ENCODE data around the gene MED12L.
"Not testable (repeated sequence)": the region's sequence is repeated elsewhere in the genome, so short reads cannot be mapped to it uniquely, and the experiment has no call there.

The MED12L gene

DNA sequence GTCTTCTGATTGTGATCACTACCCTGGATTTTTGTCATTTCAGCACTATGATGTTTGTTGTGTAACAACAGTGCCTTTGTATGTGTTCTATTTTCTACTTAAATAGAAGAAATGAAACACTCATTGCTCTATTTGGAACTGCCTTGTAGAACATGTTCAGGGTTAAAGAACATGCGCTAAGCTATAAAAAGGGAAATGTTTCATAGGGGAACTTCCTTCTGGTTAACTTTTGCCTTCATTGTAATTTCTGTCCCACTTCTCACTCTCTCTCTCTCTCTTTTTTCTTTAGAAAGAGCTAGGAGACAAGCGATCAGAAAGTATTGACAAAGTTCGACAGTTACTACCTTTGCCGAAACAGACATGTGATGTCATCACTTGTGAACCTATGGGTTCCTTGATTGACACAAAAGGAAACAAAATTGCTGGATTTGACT, 299.3 kb downstream of the MED12L start, which contains the start of gene P2RY12:
P2RY12 (minus strand) TSS at position 13 of the 434 bp plus-strand sequence. CDS start 45,908 bp downstream, outside the sequence.
- no peak within 1 kb of the TSS for H3K4me3 ChIP-seq (ENCODE audit: low read length)
- no peaks in the 10 kb centered on the region for H3K36me3 ChIP-seq (ENCODE audit: control insufficient read depth, insufficient read depth, low read length)
- no peak for DNase-seq (ENCODE audit: low read depth, low spot score)
- no peaks in the 10 kb centered on the region for H3K4me1 ChIP-seq (ENCODE audit: control insufficient read depth, insufficient read depth, low read length)
- no peaks in the 10 kb centered on the region for H3K9me3 ChIP-seq (ENCODE audit: control insufficient read depth, insufficient read depth, low read length)
- no peak within 1 kb of the TSS for H3K27ac ChIP-seq (ENCODE audit: low read length)
- no CpG with 5 or more reads among the region's 4 CpGs for WGBS (ENCODE audit: insufficient coverage, insufficient read length)
- H3K27me3 ChIP-seq (ENCODE audit: control insufficient read depth, insufficient read depth, low read length) = no peaks in the 10 kb centered on the region

DNA sequence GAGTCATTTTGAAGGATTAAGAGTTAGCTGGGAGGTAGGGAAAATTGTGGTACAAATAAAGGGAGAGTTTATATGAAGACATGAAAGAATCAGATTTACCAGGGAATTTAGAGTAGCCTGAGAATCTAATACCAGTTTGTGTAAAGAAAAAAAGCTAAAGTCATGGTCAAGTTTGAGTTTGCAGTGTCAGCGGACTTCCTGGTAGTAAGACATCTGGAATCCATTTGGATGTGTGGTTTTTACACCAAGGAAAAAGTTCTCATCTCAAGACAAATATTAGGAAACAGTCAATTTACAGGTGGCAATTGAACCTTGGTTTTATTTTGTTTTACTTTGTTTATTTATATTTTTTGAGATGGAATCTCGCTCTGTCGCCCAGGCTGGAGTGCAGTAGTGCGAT, 300.6 kb downstream of the MED12L start:
- no peak overlapping the region for H3K27ac ChIP-seq (ENCODE audit: low read length)
- no CpG with 5 or more reads among the region's 4 CpGs for WGBS (ENCODE audit: insufficient coverage, insufficient read length)

DNA sequence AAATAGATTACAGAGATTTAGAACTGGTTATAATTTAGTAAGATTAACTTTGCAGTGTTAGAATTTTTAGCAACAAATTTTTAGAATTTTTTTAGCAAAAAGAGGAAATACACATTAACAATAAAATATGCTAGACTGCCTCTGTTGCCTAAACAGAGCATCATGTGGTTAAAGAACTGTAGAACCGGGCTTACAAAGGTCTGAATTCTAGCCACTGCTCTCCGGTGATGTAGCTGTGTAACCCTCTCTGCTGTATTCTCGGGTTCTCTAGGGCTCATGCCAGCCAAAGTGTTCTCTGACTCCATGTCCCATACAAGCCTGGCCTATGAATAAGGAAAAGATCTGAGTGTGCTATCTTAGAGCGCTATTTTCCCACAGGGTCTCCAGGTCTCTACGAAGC, 302.0 kb downstream of the MED12L start:
- Histone ChIP-seq H3K36me3 (ENCODE audit: control insufficient read depth, insufficient read depth, low read length) (no peaks in the 10 kb centered on the region), H3K9me3 (ENCODE audit: control insufficient read depth, insufficient read depth, low read length) (no peaks in the 10 kb centered on the region), H3K27me3 (ENCODE audit: control insufficient read depth, insufficient read depth, low read length) (no peaks in the 10 kb centered on the region), H3K4me3 (ENCODE audit: low read length) (no peak overlapping the region), H3K4me1 (ENCODE audit: control insufficient read depth, insufficient read depth, low read length) (no peaks in the 10 kb centered on the region), H3K27ac (ENCODE audit: low read length) (no peak overlapping the region)
- DNase-seq (ENCODE audit: low read depth, low spot score) = no peak
- WGBS (ENCODE audit: insufficient coverage, insufficient read length) = no CpG with 5 or more reads among the region's 5 CpGs

More for the DNA sequence above, 300.6 kb downstream of the MED12L start:
- DNase-seq (ENCODE audit: low read depth, low spot score) = no peak
- H3K9me3 ChIP-seq (ENCODE audit: control insufficient read depth, insufficient read depth, low read length) = no peaks in the 10 kb centered on the region
- no peaks in the 10 kb centered on the region for H3K4me1 ChIP-seq (ENCODE audit: control insufficient read depth, insufficient read depth, low read length)
- no peaks in the 10 kb centered on the region for H3K27me3 ChIP-seq (ENCODE audit: control insufficient read depth, insufficient read depth, low read length)
- no peak overlapping the region for H3K4me3 ChIP-seq (ENCODE audit: low read length)
- no peaks in the 10 kb centered on the region for H3K36me3 ChIP-seq (ENCODE audit: control insufficient read depth, insufficient read depth, low read length)

DNA sequence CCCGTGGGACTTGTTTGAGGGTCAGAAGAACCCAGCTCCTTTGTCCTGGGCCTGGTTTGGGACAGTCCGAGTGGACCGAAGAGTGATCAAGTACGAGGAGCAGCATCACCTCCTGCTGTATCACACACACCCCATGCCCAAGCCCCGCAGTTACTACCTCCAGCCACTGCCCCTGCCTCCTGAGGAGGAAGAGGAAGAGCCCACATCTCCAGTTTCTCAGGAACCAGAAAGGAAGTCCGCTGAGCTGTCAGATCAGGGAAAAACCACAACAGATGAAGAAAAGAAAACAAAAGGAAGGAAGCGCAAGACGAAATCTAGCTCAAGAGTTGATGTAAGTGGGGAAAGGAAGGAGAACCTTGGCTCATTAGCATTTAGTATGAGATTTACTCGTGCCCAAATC, 302.4 kb downstream of the MED12L start:
- no peak overlapping the region for H3K4me3 ChIP-seq (ENCODE audit: low read length)
- WGBS (ENCODE audit: insufficient coverage, insufficient read length) = no CpG with 5 or more reads among the region's 9 CpGs
- no peaks in the 10 kb centered on the region for H3K9me3 ChIP-seq (ENCODE audit: control insufficient read depth, insufficient read depth, low read length)
- no peaks in the 10 kb centered on the region for H3K36me3 ChIP-seq (ENCODE audit: control insufficient read depth, insufficient read depth, low read length)
- no peak overlapping the region for H3K27ac ChIP-seq (ENCODE audit: low read length)
- H3K27me3 ChIP-seq (ENCODE audit: control insufficient read depth, insufficient read depth, low read length) = no peaks in the 10 kb centered on the region
- no peak for DNase-seq (ENCODE audit: low read depth, low spot score)
- no peaks in the 10 kb centered on the region for H3K4me1 ChIP-seq (ENCODE audit: control insufficient read depth, insufficient read depth, low read length)

DNA sequence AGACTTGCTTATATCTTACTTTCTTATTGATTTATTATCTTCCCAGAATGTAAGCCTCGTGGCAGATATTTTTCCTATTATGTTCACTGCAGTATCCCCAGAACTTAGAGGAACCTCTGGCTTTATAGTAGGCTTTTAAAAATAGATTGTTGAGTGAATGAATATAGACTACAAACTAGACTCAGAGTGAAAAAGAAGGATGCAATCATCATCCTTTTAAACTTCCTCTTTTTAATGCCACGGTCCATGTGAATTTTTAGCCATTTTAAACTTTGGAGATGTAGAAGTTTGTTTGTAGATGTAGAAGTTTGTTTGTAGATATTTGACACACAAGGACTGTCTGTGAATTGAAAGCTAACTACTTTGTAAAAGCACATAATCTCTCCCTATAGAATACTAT, 306.3 kb downstream of the MED12L start:
- DNase-seq (ENCODE audit: low read depth, low spot score) = no peak
- Histone ChIP-seq H3K4me3 (ENCODE audit: low read length) (no peak overlapping the region), H3K27me3 (ENCODE audit: control insufficient read depth, insufficient read depth, low read length) (no peaks in the 10 kb centered on the region), H3K27ac (ENCODE audit: low read length) (no peak overlapping the region), H3K36me3 (ENCODE audit: control insufficient read depth, insufficient read depth, low read length) (no peaks in the 10 kb centered on the region), H3K9me3 (ENCODE audit: control insufficient read depth, insufficient read depth, low read length) (no peaks in the 10 kb centered on the region), H3K4me1 (ENCODE audit: control insufficient read depth, insufficient read depth, low read length) (peaks cover 3% of the 10 kb centered on the region; the same call in 1 of the 2 replicates)
- WGBS (ENCODE audit: insufficient coverage, insufficient read length) = no CpG with 5 or more reads among the region's 2 CpGs

DNA sequence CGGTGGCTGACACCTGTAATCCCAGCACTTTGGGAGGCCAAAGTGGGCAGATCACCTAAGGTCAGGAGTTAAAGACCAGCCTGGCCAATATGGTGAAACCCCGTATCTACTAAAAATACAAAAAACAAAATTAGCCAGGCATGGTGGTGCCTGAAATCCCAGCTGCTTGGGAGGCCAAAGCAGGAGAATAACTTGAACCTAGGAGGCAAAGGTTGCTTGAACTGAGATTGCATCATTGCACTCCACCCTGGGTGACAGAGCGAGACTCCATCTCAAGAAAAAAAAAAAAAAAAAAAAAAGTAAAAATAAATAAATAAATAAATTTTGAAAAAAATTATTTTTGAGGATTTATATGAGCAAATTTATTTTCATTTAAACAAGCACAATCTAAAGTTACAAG, 306.7 kb downstream of the MED12L start:
- H3K4me1 ChIP-seq (ENCODE audit: control insufficient read depth, insufficient read depth, low read length); H3K4me3 ChIP-seq (ENCODE audit: low read length); DNase-seq (ENCODE audit: low read depth, low spot score); H3K27me3 ChIP-seq (ENCODE audit: control insufficient read depth, insufficient read depth, low read length); H3K27ac ChIP-seq (ENCODE audit: low read length); H3K36me3 ChIP-seq (ENCODE audit: control insufficient read depth, insufficient read depth, low read length); H3K9me3 ChIP-seq (ENCODE audit: control insufficient read depth, insufficient read depth, low read length): not testable (repeated sequence)
- no CpG with 5 or more reads among the region's 3 CpGs for WGBS (ENCODE audit: insufficient coverage, insufficient read length)

DNA sequence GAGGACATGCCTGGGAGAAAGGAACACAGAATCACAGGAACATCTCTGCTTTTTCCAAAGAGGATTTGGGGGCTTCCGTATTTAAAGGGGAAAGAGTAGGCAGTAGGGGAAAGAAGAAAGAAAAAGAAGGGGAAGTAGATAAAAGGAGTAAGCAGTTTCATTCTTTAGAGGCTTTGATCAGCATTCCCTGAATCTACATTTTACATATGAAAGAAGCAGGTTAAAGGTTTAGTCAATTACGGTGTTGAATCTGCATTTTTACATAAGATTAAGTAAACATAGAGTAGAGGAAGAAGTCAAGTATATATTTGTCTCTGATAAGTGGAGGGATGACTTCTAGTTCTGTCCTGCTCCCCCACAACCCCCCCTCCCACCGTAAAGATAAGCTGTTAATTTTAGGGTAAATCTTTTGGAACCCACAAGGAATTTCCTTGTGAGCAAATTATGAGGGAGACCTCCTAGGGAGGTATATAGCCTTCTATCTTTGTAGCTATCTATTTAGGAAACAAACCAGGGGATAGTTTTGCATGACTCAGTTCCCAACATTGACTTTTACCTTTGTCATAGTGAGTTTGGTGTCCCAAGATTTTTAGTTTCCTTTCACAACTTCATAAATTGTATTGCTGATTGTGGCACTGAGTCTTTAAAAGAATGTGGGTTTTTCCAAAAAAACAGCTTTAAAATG, 307.8 kb downstream of the MED12L start:
- no peak for DNase-seq (ENCODE audit: low read depth, low spot score)
- Histone ChIP-seq H3K27me3 (ENCODE audit: control insufficient read depth, insufficient read depth, low read length) (no peaks in the 10 kb centered on the region), H3K4me1 (ENCODE audit: control insufficient read depth, insufficient read depth, low read length) (peaks cover 3% of the 10 kb centered on the region; the same call in 1 of the 2 replicates), H3K4me3 (ENCODE audit: low read length) (no peak overlapping the region), H3K36me3 (ENCODE audit: control insufficient read depth, insufficient read depth, low read length) (no peaks in the 10 kb centered on the region), H3K9me3 (ENCODE audit: control insufficient read depth, insufficient read depth, low read length) (no peaks in the 10 kb centered on the region), H3K27ac (ENCODE audit: low read length) (no peak overlapping the region)
- no CpG with 5 or more reads among the region's 3 CpGs for WGBS (ENCODE audit: insufficient coverage, insufficient read length)

DNA sequence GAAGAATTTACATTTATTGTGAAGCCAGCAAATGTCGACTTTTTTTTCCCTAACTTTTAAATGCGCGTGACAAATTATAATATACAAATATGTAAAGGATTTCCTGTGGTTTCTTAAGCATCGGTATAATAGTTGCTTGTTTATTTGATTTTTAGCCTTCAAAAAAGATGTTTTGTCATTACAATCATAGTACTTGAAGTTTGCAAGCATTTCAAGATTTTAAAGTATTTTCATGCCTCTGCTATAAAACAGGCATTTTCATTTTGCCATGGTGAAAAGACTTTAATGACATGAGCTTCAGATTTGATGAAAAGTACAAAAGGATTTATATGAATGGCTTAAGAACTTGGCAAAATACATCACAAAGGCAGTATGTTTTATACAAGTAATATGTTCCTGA, 308.5 kb downstream of the MED12L start:
- H3K9me3 ChIP-seq (ENCODE audit: control insufficient read depth, insufficient read depth, low read length) = no peaks in the 10 kb centered on the region
- H3K4me1 ChIP-seq (ENCODE audit: control insufficient read depth, insufficient read depth, low read length) = peaks cover 3% of the 10 kb centered on the region; the same call in 1 of the 2 replicates
- no peaks in the 10 kb centered on the region for H3K36me3 ChIP-seq (ENCODE audit: control insufficient read depth, insufficient read depth, low read length)
- no peak overlapping the region for H3K4me3 ChIP-seq (ENCODE audit: low read length)
- no CpG with 5 or more reads among the region's 4 CpGs for WGBS (ENCODE audit: insufficient coverage, insufficient read length)
- DNase-seq (ENCODE audit: low read depth, low spot score) = no peak
- H3K27ac ChIP-seq (ENCODE audit: low read length) = no peak overlapping the region
- no peaks in the 10 kb centered on the region for H3K27me3 ChIP-seq (ENCODE audit: control insufficient read depth, insufficient read depth, low read length)

DNA sequence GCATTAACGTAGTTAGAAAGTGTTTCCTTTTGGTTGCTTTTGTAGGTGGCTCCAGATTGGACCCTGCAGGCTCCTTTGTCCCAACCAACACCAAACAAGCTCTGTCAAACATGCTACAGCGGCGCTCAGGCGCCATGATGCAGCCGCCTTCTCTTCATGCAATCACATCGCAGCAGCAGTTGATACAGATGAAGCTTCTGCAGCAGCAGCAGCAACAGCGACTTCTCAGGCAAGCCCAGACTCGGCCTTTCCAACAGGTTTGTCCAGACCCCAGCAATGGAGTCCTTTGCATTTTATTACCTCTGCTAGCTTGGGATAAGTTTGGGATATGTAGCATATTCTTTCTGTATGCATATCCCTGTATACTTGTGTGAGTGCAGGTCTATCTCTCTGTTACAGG, 309.1 kb downstream of the MED12L start:
- Histone ChIP-seq H3K27me3 (ENCODE audit: control insufficient read depth, insufficient read depth, low read length) (no peaks in the 10 kb centered on the region), H3K27ac (ENCODE audit: low read length) (no peak overlapping the region), H3K4me1 (ENCODE audit: control insufficient read depth, insufficient read depth, low read length) (peaks cover 3% of the 10 kb centered on the region; the same call in 1 of the 2 replicates), H3K36me3 (ENCODE audit: control insufficient read depth, insufficient read depth, low read length) (no peaks in the 10 kb centered on the region), H3K9me3 (ENCODE audit: control insufficient read depth, insufficient read depth, low read length) (no peaks in the 10 kb centered on the region), H3K4me3 (ENCODE audit: low read length) (no peak overlapping the region)
- no peak for DNase-seq (ENCODE audit: low read depth, low spot score)
- WGBS (ENCODE audit: insufficient coverage, insufficient read length) = no CpG with 5 or more reads among the region's 8 CpGs

DNA sequence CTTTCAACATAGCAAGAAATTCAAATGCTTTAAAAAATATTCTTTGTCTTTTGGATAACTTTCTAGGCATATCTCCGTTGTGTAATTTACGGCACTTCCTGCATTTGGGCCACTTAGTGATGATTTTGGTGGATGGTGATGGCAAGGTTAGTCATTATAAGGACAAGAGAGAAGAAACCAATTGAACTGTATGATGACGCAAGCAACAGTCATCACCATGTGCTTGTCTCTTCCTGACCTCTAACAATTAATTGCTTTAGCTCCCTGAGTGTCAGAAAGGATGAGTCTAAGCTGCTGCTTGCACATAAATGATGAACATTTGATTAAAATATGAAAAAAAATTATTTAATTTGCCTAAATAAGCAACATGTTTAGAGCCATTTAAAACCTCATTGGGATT, 310.3 kb downstream of the MED12L start:
- no CpG with 5 or more reads among the region's 3 CpGs for WGBS (ENCODE audit: insufficient coverage, insufficient read length)
- H3K4me1 ChIP-seq (ENCODE audit: control insufficient read depth, insufficient read depth, low read length) = peaks cover 3% of the 10 kb centered on the region; the same call in 1 of the 2 replicates
- H3K27me3 ChIP-seq (ENCODE audit: control insufficient read depth, insufficient read depth, low read length) = no peaks in the 10 kb centered on the region
- no peaks in the 10 kb centered on the region for H3K9me3 ChIP-seq (ENCODE audit: control insufficient read depth, insufficient read depth, low read length)
- H3K27ac ChIP-seq (ENCODE audit: low read length) = no peak overlapping the region
- DNase-seq (ENCODE audit: low read depth, low spot score) = no peak
- H3K4me3 ChIP-seq (ENCODE audit: low read length) = no peak overlapping the region
- H3K36me3 ChIP-seq (ENCODE audit: control insufficient read depth, insufficient read depth, low read length) = no peaks in the 10 kb centered on the region

DNA sequence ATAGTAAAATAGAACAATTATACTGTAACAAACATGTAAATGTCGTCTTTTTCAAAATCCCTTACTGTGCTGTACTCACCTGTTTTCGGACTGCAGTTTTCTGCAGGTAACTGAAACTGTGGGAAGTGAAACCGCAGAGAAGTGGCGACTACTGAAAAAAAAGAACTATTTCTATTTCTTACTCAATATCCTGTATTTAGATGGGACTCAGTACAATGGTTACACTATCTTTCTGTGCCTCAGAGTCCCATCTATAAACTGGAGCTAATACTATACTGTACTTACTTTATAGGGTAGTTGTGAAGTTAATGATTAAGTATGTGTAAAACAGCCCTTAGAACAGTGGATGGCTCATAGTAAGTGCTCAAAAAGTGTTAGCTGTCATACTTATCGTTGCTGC, 313.4 kb downstream of the MED12L start:
- no peaks in the 10 kb centered on the region for H3K36me3 ChIP-seq (ENCODE audit: control insufficient read depth, insufficient read depth, low read length)
- peaks cover 3% of the 10 kb centered on the region; the same call in 1 of the 2 replicates for H3K4me1 ChIP-seq (ENCODE audit: control insufficient read depth, insufficient read depth, low read length)
- no peak overlapping the region for H3K4me3 ChIP-seq (ENCODE audit: low read length)
- no CpG with 5 or more reads among the region's 5 CpGs for WGBS (ENCODE audit: insufficient coverage, insufficient read length)
- H3K27ac ChIP-seq (ENCODE audit: low read length) = no peak overlapping the region
- H3K9me3 ChIP-seq (ENCODE audit: control insufficient read depth, insufficient read depth, low read length) = no peaks in the 10 kb centered on the region
- no peak for DNase-seq (ENCODE audit: low read depth, low spot score)
- H3K27me3 ChIP-seq (ENCODE audit: control insufficient read depth, insufficient read depth, low read length) = no peaks in the 10 kb centered on the region

Measured in iPS DF 6.9 (cell line).